Measurements from ENCODE around the gene SLC22A23. TPM values are rescaled to one million over a fixed set of nuclear protein-coding genes. Genes with fewer than 3 reads are reported as not detected.
"Not testable (repeated sequence)": the region's sequence is repeated elsewhere in the genome, so short reads cannot be mapped to it uniquely, and the experiment has no call there.

The SLC22A23 gene
- polyA plus RNA-seq, 4 donors = 9.5 to 38.3 (median 15.0) TPM

- Histone ChIP-seq H3K4me3 (ENCODE audit: low read depth in 1 of 3, low read length in 3 of 3) (no peak overlapping the region), H3K9me3 (ENCODE audit: control insufficient read depth in 2 of 2, insufficient read depth in 1 of 2, low read depth in 1 of 2, low read length in 1 of 2) (no peaks in the 10 kb centered on the region), H3K27me3 (ENCODE audit: control insufficient read depth in 3 of 3, insufficient read depth in 3 of 3, low read length in 3 of 3) (peaks cover 0 to 4% (median 0%) of the 10 kb centered on the region in 3 donors), H3K36me3 (ENCODE audit: control insufficient read depth in 3 of 3, insufficient read depth in 2 of 3, low read depth in 1 of 3, low read length in 3 of 3) (no peaks in the 10 kb centered on the region), H3K4me1 (ENCODE audit: control insufficient read depth in 3 of 3, insufficient read depth in 2 of 3, low read depth in 1 of 3, low read length in 2 of 3) (peaks cover 0 to 11% (median 0%) of the 10 kb centered on the region in 3 donors), H3K27ac (ENCODE audit: low read depth in 1 of 3, low read length in 2 of 3) (no peak overlapping the region)
- FAIRE-seq (no peak), DNase-seq (peak; percentile 89 to 92)
- WGBS, 3 donors = 31 to 36% (median 32%) methylated on average over 20 of the region's 20 CpGs
These were observed 205.2 kb downstream of the SLC22A23 start for GRCh38 chr6:3251462-3252314.

GRCh38 chr6:3250231-3250675 lies 206.6 kb downstream of the SLC22A23 start:
- Histone ChIP-seq H3K27ac (ENCODE audit: low read depth in 1 of 3, low read length in 2 of 3) (no peak overlapping the region), H3K9me3 (ENCODE audit: control insufficient read depth in 2 of 2, insufficient read depth in 1 of 2, low read depth in 1 of 2, low read length in 1 of 2) (no peaks in the 10 kb centered on the region), H3K4me3 (ENCODE audit: low read depth in 1 of 3, low read length in 3 of 3) (no peak overlapping the region), H3K36me3 (ENCODE audit: control insufficient read depth in 3 of 3, insufficient read depth in 2 of 3, low read depth in 1 of 3, low read length in 3 of 3) (no peaks in the 10 kb centered on the region), H3K27me3 (ENCODE audit: control insufficient read depth in 3 of 3, insufficient read depth in 3 of 3, low read length in 3 of 3) (peaks cover 0 to 4% (median 0%) of the 10 kb centered on the region in 3 donors), H3K4me1 (ENCODE audit: control insufficient read depth in 3 of 3, insufficient read depth in 2 of 3, low read depth in 1 of 3, low read length in 2 of 3) (peaks cover 0 to 11% (median 0%) of the 10 kb centered on the region in 3 donors)
- 79 to 94% (median 92%) methylated on average over 9 of the region's 9 CpGs for WGBS, 3 donors
- FAIRE-seq (no peak), DNase-seq (no peak)

- 92 to 98% (median 94%) methylated on average over 3 of the region's 3 CpGs for WGBS, 3 donors
- Histone ChIP-seq H3K27ac (ENCODE audit: low read depth in 1 of 3, low read length in 2 of 3) (no peak overlapping the region), H3K4me3 (ENCODE audit: low read depth in 1 of 3, low read length in 3 of 3) (no peak overlapping the region), H3K9me3 (ENCODE audit: control insufficient read depth in 2 of 2, insufficient read depth in 1 of 2, low read depth in 1 of 2, low read length in 1 of 2) (no peaks in the 10 kb centered on the region), H3K27me3 (ENCODE audit: control insufficient read depth in 3 of 3, insufficient read depth in 3 of 3, low read length in 3 of 3) (peaks cover 0 to 4% (median 0%) of the 10 kb centered on the region in 3 donors), H3K4me1 (ENCODE audit: control insufficient read depth in 3 of 3, insufficient read depth in 2 of 3, low read depth in 1 of 3, low read length in 2 of 3) (peaks cover 0 to 11% (median 0%) of the 10 kb centered on the region in 3 donors), H3K36me3 (ENCODE audit: control insufficient read depth in 3 of 3, insufficient read depth in 2 of 3, low read depth in 1 of 3, low read length in 3 of 3) (no peaks in the 10 kb centered on the region)
- DNase-seq (no peak), FAIRE-seq (no peak)
These were observed 207.0 kb downstream of the SLC22A23 start for GRCh38 chr6:3249821-3250220.

GRCh38 chr6:3247255-3248146 lies 209.3 kb downstream of the SLC22A23 start:
- no peaks in the 10 kb centered on the region for H3K9me3 ChIP-seq (ENCODE audit: control insufficient read depth in 2 of 2, insufficient read depth in 1 of 2, low read depth in 1 of 2, low read length in 1 of 2)
- peak overlapping the region in 1 of 3 donors; percentile 36 for H3K27ac ChIP-seq (ENCODE audit: low read depth in 1 of 3, low read length in 2 of 3)
- no peak for FAIRE-seq
- peak overlapping the region in 1 of 3 donors; percentile 29 for H3K4me3 ChIP-seq (ENCODE audit: low read depth in 1 of 3, low read length in 3 of 3)
- no peaks in the 10 kb centered on the region for H3K36me3 ChIP-seq (ENCODE audit: control insufficient read depth in 3 of 3, insufficient read depth in 2 of 3, low read depth in 1 of 3, low read length in 3 of 3)
- H3K27me3 ChIP-seq (ENCODE audit: control insufficient read depth in 3 of 3, insufficient read depth in 3 of 3, low read length in 3 of 3) = peaks cover 0 to 8% (median 2%) of the 10 kb centered on the region in 3 donors
- peaks cover 0 to 11% (median 0%) of the 10 kb centered on the region in 3 donors for H3K4me1 ChIP-seq (ENCODE audit: control insufficient read depth in 3 of 3, insufficient read depth in 2 of 3, low read depth in 1 of 3, low read length in 2 of 3)
- peak; percentile 54 to 72 for DNase-seq
- 31 to 42% (median 40%) methylated on average over 36 of the region's 36 CpGs for WGBS, 3 donors

DNA sequence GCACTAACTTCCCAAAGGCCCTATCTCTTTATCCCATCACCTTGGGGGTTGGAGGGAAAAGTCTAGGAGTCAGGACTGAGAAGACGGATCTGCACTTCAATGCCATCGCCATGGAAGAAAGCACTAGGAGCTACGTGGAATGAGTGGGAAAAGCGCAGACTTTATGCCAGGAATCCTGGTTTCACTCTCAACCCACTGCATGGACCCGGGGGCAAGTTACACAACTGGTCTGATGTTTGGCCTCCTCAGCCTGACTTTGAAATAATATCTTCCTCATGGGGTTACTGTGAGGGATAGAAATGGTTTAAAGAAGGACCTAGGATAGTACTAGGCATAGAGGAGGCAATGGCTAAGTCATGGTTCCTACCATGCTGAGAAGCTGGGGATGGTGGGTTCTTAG lies 211.6 kb downstream of the SLC22A23 start:
- H3K36me3 ChIP-seq (ENCODE audit: control insufficient read depth in 3 of 3, insufficient read depth in 2 of 3, low read depth in 1 of 3, low read length in 3 of 3) = no peaks in the 10 kb centered on the region
- WGBS, 3 donors = 92 to 94% (median 92%) methylated on average over 5 of the region's 5 CpGs
- DNase-seq = peak in 1 of 2 donors; percentile 48
- H3K4me3 ChIP-seq (ENCODE audit: low read depth in 1 of 3, low read length in 3 of 3) = no peak overlapping the region
- no peaks in the 10 kb centered on the region for H3K9me3 ChIP-seq (ENCODE audit: control insufficient read depth in 2 of 2, insufficient read depth in 1 of 2, low read depth in 1 of 2, low read length in 1 of 2)
- H3K27me3 ChIP-seq (ENCODE audit: control insufficient read depth in 3 of 3, insufficient read depth in 3 of 3, low read length in 3 of 3) = peaks cover 0 to 8% (median 2%) of the 10 kb centered on the region in 3 donors
- peaks cover 0 to 8% (median 0%) of the 10 kb centered on the region in 3 donors for H3K4me1 ChIP-seq (ENCODE audit: control insufficient read depth in 3 of 3, insufficient read depth in 2 of 3, low read depth in 1 of 3, low read length in 2 of 3)
- H3K27ac ChIP-seq (ENCODE audit: low read depth in 1 of 3, low read length in 2 of 3) = no peak overlapping the region
- FAIRE-seq = no peak

DNA sequence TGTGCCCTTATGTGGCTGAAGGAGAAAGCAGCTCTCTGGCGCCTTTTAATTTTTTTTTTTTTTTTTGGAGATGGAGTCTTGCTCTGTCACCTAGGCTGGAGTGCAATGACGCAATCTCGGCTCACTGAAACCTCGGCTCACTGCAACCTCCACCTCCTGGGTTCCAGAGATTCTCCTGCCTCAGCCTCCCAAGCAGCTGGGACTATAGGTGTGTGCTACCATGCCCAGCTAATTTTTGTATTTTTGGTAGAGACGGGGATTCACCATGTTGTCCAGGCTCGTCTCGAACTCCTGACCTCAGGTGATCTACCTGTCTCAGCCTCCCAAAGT lies 212.1 kb downstream of the SLC22A23 start:
- WGBS, 3 donors = 93 to 94% (median 94%) methylated on average over 7 of the region's 7 CpGs
- H3K4me1 ChIP-seq (ENCODE audit: control insufficient read depth in 3 of 3, insufficient read depth in 2 of 3, low read depth in 1 of 3, low read length in 2 of 3); H3K27me3 ChIP-seq (ENCODE audit: control insufficient read depth in 3 of 3, insufficient read depth in 3 of 3, low read length in 3 of 3); H3K27ac ChIP-seq (ENCODE audit: low read depth in 1 of 3, low read length in 2 of 3); H3K9me3 ChIP-seq (ENCODE audit: control insufficient read depth in 2 of 2, insufficient read depth in 1 of 2, low read depth in 1 of 2, low read length in 1 of 2); DNase-seq; H3K4me3 ChIP-seq (ENCODE audit: low read depth in 1 of 3, low read length in 3 of 3); H3K36me3 ChIP-seq (ENCODE audit: control insufficient read depth in 3 of 3, insufficient read depth in 2 of 3, low read depth in 1 of 3, low read length in 3 of 3); FAIRE-seq: not testable (repeated sequence)

- Histone ChIP-seq H3K9me3 (ENCODE audit: control insufficient read depth in 2 of 2, insufficient read depth in 1 of 2, low read depth in 1 of 2, low read length in 1 of 2) (no peaks in the 10 kb centered on the region), H3K27ac (ENCODE audit: low read depth in 1 of 3, low read length in 2 of 3) (no peak overlapping the region), H3K4me3 (ENCODE audit: low read depth in 1 of 3, low read length in 3 of 3) (no peak overlapping the region), H3K27me3 (ENCODE audit: control insufficient read depth in 3 of 3, insufficient read depth in 3 of 3, low read length in 3 of 3) (peaks cover 0 to 14% (median 2%) of the 10 kb centered on the region in 3 donors), H3K36me3 (ENCODE audit: control insufficient read depth in 3 of 3, insufficient read depth in 2 of 3, low read depth in 1 of 3, low read length in 3 of 3) (no peaks in the 10 kb centered on the region), H3K4me1 (ENCODE audit: control insufficient read depth in 3 of 3, insufficient read depth in 2 of 3, low read depth in 1 of 3, low read length in 2 of 3) (peaks cover 0 to 8% (median 0%) of the 10 kb centered on the region in 3 donors)
- FAIRE-seq (no peak), DNase-seq (no peak)
- WGBS, 3 donors = 83 to 89% (median 88%) methylated on average over 8 of the region's 8 CpGs
These were observed 212.6 kb downstream of the SLC22A23 start for GRCh38 chr6:3244003-3244831.
